Upper lobe of left lung (tissue), 6 donors: ENCODE measurements around the gene CEBPA. TPM values are rescaled to one million over a fixed set of nuclear protein-coding genes. Genes with fewer than 3 reads are reported as not detected.
A peak's percentile ranks its signal among the peaks of the same experiment; 100 is the strongest.

Experiments
- ATAC-seq, 2 donors: fragments of 200-7000 bp; cut with Tn5 transposase; one replicate each; pipeline ENCODE4 v1.9.1; 2022; ENCODE audit warnings: mild to moderate bottlenecking in 2 of 2, moderate library complexity in 2 of 2; ENCODE audit not compliant: low FRiP score in 2 of 2
- DNase-seq, 2 donors: peaks; one replicate each; pipeline ENCODE4 v3.0.0-alpha.2; 2019 to 2020
- H3K27ac ChIP-seq, 4 donors: fragments of 200-600 bp; sonication (generic); one replicate each; pipeline ENCODE4 v1.5.1; 2016 to 2019
- H3K27me3 ChIP-seq, 4 donors: fragments of 200-600 bp; sonication (generic); one replicate each; pipeline ENCODE4 v1.5.1; 2017 to 2019
- H3K36me3 ChIP-seq, 4 donors: fragments of 200-600 bp; sonication (generic); one replicate each; pipeline ENCODE4 v1.5.1; 2016 to 2019
- H3K4me1 ChIP-seq, 4 donors: fragments of 200-600 bp; sonication (generic); one replicate each; pipeline ENCODE4 v1.5.1; 2018 to 2019
- H3K4me3 ChIP-seq, 4 donors: fragments of 200-600 bp; sonication (generic); one replicate each; pipeline ENCODE4 v1.5.1; 2017 to 2019; ENCODE audit warnings: mild to moderate bottlenecking in 2 of 4, moderate library complexity in 1 of 4
- H3K9me3 ChIP-seq, 4 donors: fragments of 200-600 bp; sonication (generic); one replicate each; pipeline ENCODE4 v1.5.1; 2018 to 2019
- CTCF ChIP-seq, 6 experiments: fragments of 450-650 bp in 4 of 6; fragments of 200-600 bp in 2 of 6; sonication (generic) in 2 of 6; IDR thresholded peaks; one replicate each; pipeline ENCODE4 v1.5.1; 2016 to 2019; ENCODE audit warnings: antibody characterized with exemption in 6 of 6
- EP300 ChIP-seq, 4 donors: sonication (generic); formaldehyde crosslinking; IDR thresholded peaks; one replicate each; pipeline ENCODE4 v1.5.1; 2017; ENCODE audit warnings: antibody characterized with exemption in 4 of 4, control low read depth in 2 of 4
- POLR2A ChIP-seq, 4 donors: fragments of 450-650 bp; IDR thresholded peaks; one replicate each; pipeline ENCODE4 v1.5.1; 2016 to 2017; ENCODE audit warnings: antibody characterized with exemption in 4 of 4, mild to moderate bottlenecking in 2 of 4
- POLR2AphosphoS5 ChIP-seq, 2 donors: sonication (generic); formaldehyde crosslinking; IDR thresholded peaks; one replicate each; pipeline ENCODE4 v1.5.1; 2017; ENCODE audit warnings: antibody characterized with exemption in 2 of 2
- WGBS, 2 donors: methylation state at CpG; one replicate each; pipeline ENCODE4 v1.1.5; 2017 to 2018; 5-methylcytosine and 5-hydroxymethylcytosine counted together
- total RNA-seq, 6 donors: library from RNA; depleted of rRNA in 4 of 6; stranded (reverse); fragments of >200 nt in 4 of 6; gene quantifications; one replicate each; pipeline versions ENCODE4 v1.1.0 to v1.2.1, GENCODE V29; 2016 to 2021
- donor health status: DM: no; HTN: no; CAD: no; lungs with moderate emphysema.
- donor health status: DM: no; HTN: yes; CAD: no; lungs with severe emphysema.

Gene CEBPA
- total RNA-seq, 6 donors from 2014 or later = 53.5 to 183 (median 109) TPM

- DNase-seq = peak in 1 of 2 donors; percentile 76
- ATAC-seq = peak; percentile 31 to 66
- WGBS, 2 donors = 50 to 57% methylated on average over 17 to 24 of the region's 24 CpGs
- H3K4me3 ChIP-seq = no peak overlapping the region
- H3K27me3 ChIP-seq = no peaks in the 10 kb centered on the region
- H3K4me1 ChIP-seq = peaks cover 4 to 16% (median 11%) of the 10 kb centered on the region in 4 donors
- H3K9me3 ChIP-seq = peaks cover 0 to 7% (median 0%) of the 10 kb centered on the region in 4 donors
- H3K36me3 ChIP-seq = no peaks in the 10 kb centered on the region
- peak overlapping the region in 3 of 4 donors; percentile 22 to 77 (median 69) for H3K27ac ChIP-seq
- TF ChIP-seq POLR2A (IDR thresholded peaks at IDR 0.05) = no peak
- peak in 1 of 2 donors; percentile 10 for TF ChIP-seq POLR2AphosphoS5 (IDR thresholded peaks at IDR 0.05)
Measured at GRCh38 chr19:33260628-33261418, 41.5 kb downstream of the CEBPA start.

- WGBS, 2 donors = 67 to 78% methylated on average over 6 of the region's 6 CpGs
- H3K27ac ChIP-seq = peak overlapping the region in 3 of 4 donors; percentile 24 to 77 (median 36)
- ATAC-seq (peak in 1 of 2 donors; percentile 63), DNase-seq (peak in 1 of 2 donors; percentile 74)
- H3K9me3 ChIP-seq = peaks cover 0 to 7% (median 0%) of the 10 kb centered on the region in 4 donors
- no peaks in the 10 kb centered on the region for H3K27me3 ChIP-seq
- H3K36me3 ChIP-seq = no peaks in the 10 kb centered on the region
- TF ChIP-seq POLR2AphosphoS5 (IDR thresholded peaks at IDR 0.05) = no peak
- TF ChIP-seq CTCF (IDR thresholded peaks at IDR 0.05) = no peak
- TF ChIP-seq POLR2A (IDR thresholded peaks at IDR 0.05) = peak in 1 of 4 donors; percentile 48
- no peak for TF ChIP-seq EP300 (IDR thresholded peaks at IDR 0.05)
- H3K4me3 ChIP-seq = no peak overlapping the region
- H3K4me1 ChIP-seq = peaks cover 4 to 16% (median 11%) of the 10 kb centered on the region in 4 donors
Measured at GRCh38 chr19:33259539-33259938, 42.8 kb downstream of the CEBPA start.

GRCh38 chr19:33257828-33258227, 44.5 kb downstream of the CEBPA start:
- no peaks in the 10 kb centered on the region for H3K27me3 ChIP-seq
- H3K27ac ChIP-seq = no peak overlapping the region
- DNase-seq (no peak), ATAC-seq (no peak)
- WGBS, 2 donors = 94 to 95% methylated on average over 2 of the region's 2 CpGs
- H3K4me3 ChIP-seq = no peak overlapping the region
- TF ChIP-seq CTCF (IDR thresholded peaks at IDR 0.05) = no peak
- TF ChIP-seq POLR2A (IDR thresholded peaks at IDR 0.05) = no peak
- no peak for TF ChIP-seq POLR2AphosphoS5 (IDR thresholded peaks at IDR 0.05)
- no peaks in the 10 kb centered on the region for H3K36me3 ChIP-seq
- H3K9me3 ChIP-seq = peaks cover 0 to 7% (median 0%) of the 10 kb centered on the region in 4 donors
- H3K4me1 ChIP-seq = peaks cover 4 to 16% (median 11%) of the 10 kb centered on the region in 4 donors

- TF ChIP-seq POLR2A (IDR thresholded peaks at IDR 0.05) (no peak), EP300 (IDR thresholded peaks at IDR 0.05) (no peak), POLR2AphosphoS5 (IDR thresholded peaks at IDR 0.05) (no peak), CTCF (IDR thresholded peaks at IDR 0.05) (no peak)
- H3K36me3 ChIP-seq = no peaks in the 10 kb centered on the region
- no peak overlapping the region for H3K27ac ChIP-seq
- DNase-seq = no peak
- 65 to 75% methylated on average over 7 of the region's 7 CpGs for WGBS, 2 donors
- H3K9me3 ChIP-seq = peaks cover 0 to 7% (median 0%) of the 10 kb centered on the region in 4 donors
- ATAC-seq = no peak
- H3K4me3 ChIP-seq = no peak overlapping the region
- H3K4me1 ChIP-seq = peaks cover 4 to 13% (median 8%) of the 10 kb centered on the region in 4 donors
- H3K27me3 ChIP-seq = no peaks in the 10 kb centered on the region
Measured at GRCh38 chr19:33256261-33256660, 46.1 kb downstream of the CEBPA start.

- WGBS, 2 donors = 77 to 90% methylated on average over 7 of the region's 7 CpGs
- DNase-seq (no peak), ATAC-seq (no peak)
- Histone ChIP-seq H3K27me3 (no peaks in the 10 kb centered on the region), H3K36me3 (no peaks in the 10 kb centered on the region), H3K4me3 (no peak overlapping the region), H3K27ac (no peak overlapping the region), H3K9me3 (peaks cover 0 to 7% (median 0%) of the 10 kb centered on the region in 4 donors), H3K4me1 (peaks cover 4 to 9% (median 5%) of the 10 kb centered on the region in 4 donors)
- TF ChIP-seq POLR2A (IDR thresholded peaks at IDR 0.05) (no peak), POLR2AphosphoS5 (IDR thresholded peaks at IDR 0.05) (no peak), EP300 (IDR thresholded peaks at IDR 0.05) (no peak), CTCF (IDR thresholded peaks at IDR 0.05) (no peak)
Measured at GRCh38 chr19:33255781-33256180, 46.6 kb downstream of the CEBPA start.
